RWPE1 (cell line): Measurements from ENCODE around the gene HNRNPD.
A peak's percentile ranks its signal among the peaks of the same experiment; 100 is the strongest.
"Not testable (repeated sequence)": the region's sequence is repeated elsewhere in the genome, so short reads cannot be mapped to it uniquely, and the experiment has no call there.

ENCODE experiments used
- CTCF ChIA-PET: fragments of 350-600 bp; sonication (Branson Sonifier 250); formaldehyde crosslinking; extraction: SDS; loops from one replicate; lab custom pipeline; 2021; lab: Yijun Ruan, JAX
- POLR2A ChIA-PET: fragments of 400-600 bp; formaldehyde crosslinking; extraction: SDS; loops from one replicate; lab custom pipeline; 2020; ENCODE audit warnings: antibody characterized with exemption; ENCODE audit not compliant: low non-redundant PET; lab: Yijun Ruan, JAX
- DNase-seq: peaks from one replicate; pipeline ENCODE4 v3.0.0; 2012; ENCODE audit warnings: low spot score
- H3K27ac ChIP-seq: fragments of 450-650 bp; 2 replicates; pipeline ENCODE4 v1.5.1; 2017
- CTCF ChIP-seq: fragments of 450-650 bp; conservative IDR thresholded peaks from 2 replicates; pipeline ENCODE4 v1.5.1; 2017; ENCODE audit warnings: low read depth, mild to moderate bottlenecking

The HNRNPD gene

GRCh38 chr4:82373816-82374625 lies at the start of gene HNRNPD:
TSS of gene HNRNPD (minus strand) at chr4:82373991. CDS start at chr4:82373678, 313 bp downstream.
- TF ChIP-seq CTCF, result no peak
- peak; percentile 95 for DNase-seq
- peak within 1 kb of the TSS; percentile 98 for H3K27ac ChIP-seq
- CTCF ChIA-PET, result interaction anchor here (0.9 to 1.7 kb wide), 3 partner anchors 13 to 55 kb away, joined by 3 to 9 read pairs (median 4); no protein-coding TSS in a partner anchor
- POLR2A ChIA-PET, result interaction anchor here (0.5 to 0.8 kb wide), 5 partner anchors 30 to 64 kb away, joined by 3 to 10 read pairs (median 4); no protein-coding TSS in a partner anchor

GRCh38 chr4:82422616-82423015 lies 48.8 kb upstream of the HNRNPD start:
- ChIA-PET CTCF (no interaction called here), POLR2A (interaction anchor here (0.6 kb wide), 1 partner anchor 49 kb away, joined by 4 read pairs; the partner anchor contains the start of gene HNRNPD)
- no peak for DNase-seq
- TF ChIP-seq CTCF, result no peak
- no peak overlapping the region for H3K27ac ChIP-seq

- ChIA-PET CTCF (interaction anchor here (0.6 kb wide), 1 partner anchor 381 kb away, joined by 4 read pairs; no protein-coding TSS in a partner anchor), POLR2A (interaction anchor here (0.6 kb wide), 1 partner anchor 48 kb away, joined by 4 read pairs; the partner anchor contains the start of gene HNRNPD)
- peak overlapping the region; percentile 13; the same call in 1 of the 2 replicates for H3K27ac ChIP-seq
- DNase-seq, result no peak
- TF ChIP-seq CTCF, result no peak
These were observed 48.2 kb upstream of the HNRNPD start for GRCh38 chr4:82421796-82422560.

- no peak for TF ChIP-seq CTCF
- POLR2A ChIA-PET, result interaction anchor here (0.6 kb wide), 1 partner anchor 20 kb away, joined by 4 read pairs; no protein-coding TSS in a partner anchor
- no peak overlapping the region for H3K27ac ChIP-seq
- no peak for DNase-seq
- CTCF ChIA-PET, result interaction anchor here (1.8 kb wide), 1 partner anchor 10 kb away, joined by 6 read pairs; no protein-coding TSS in a partner anchor
These were observed 45.7 kb upstream of the HNRNPD start for GRCh38 chr4:82419451-82419850.

- no peak for TF ChIP-seq CTCF
- no peak overlapping the region for H3K27ac ChIP-seq
- no peak for DNase-seq
- CTCF ChIA-PET, result no interaction called here
- POLR2A ChIA-PET, result no interaction called here
These were observed 42.2 kb upstream of the HNRNPD start for GRCh38 chr4:82415922-82416365.

- CTCF ChIA-PET, POLR2A ChIA-PET, H3K27ac ChIP-seq, DNase-seq: not testable (repeated sequence)
These were observed 41.3 kb upstream of the HNRNPD start for GRCh38 chr4:82415061-82415460.
